C4-2B (cell line): Measurements from ENCODE around the gene TRMT61B.

ENCODE experiments used
- H3K27ac ChIP-seq: fragments of 450-650 bp; 2 replicates; pipeline ENCODE4 v1.5.1; 2017
- ZFX ChIP-seq: fragments of 450-650 bp; IDR thresholded peaks from 2 replicates; pipeline ENCODE4 v1.6.1; 2017
- TF ChIP-seq, protein P1 (sequence below): fragments of 450-650 bp; conservative IDR thresholded peaks from 2 replicates; pipeline ENCODE4 v1.5.1; 2017; ENCODE audit warnings: mild to moderate bottlenecking

The TRMT61B gene

DNA sequence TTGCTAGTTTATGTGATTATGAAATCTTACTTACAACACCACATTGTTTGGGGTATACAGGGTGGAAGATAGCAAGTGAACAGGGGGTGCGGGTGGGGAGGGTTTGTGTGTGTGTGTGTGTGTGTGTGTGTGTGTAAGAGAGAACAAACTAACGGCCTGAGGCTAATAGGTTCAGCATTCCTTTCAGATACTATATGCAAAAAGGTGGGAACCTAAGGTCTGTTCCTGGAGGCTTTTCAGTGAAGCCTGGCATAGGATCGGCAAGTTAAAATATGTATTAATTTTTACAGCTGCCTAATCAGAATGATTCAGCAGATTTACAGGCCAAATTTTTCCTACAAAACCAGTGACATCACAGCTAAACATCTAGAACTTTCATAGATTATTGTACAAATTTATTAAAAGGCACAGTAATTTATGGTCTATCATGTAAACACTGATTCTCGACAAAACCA lies 67.1 kb downstream of the TRMT61B start:
- H3K27ac ChIP-seq, result no peak overlapping the region
- TF ChIP-seq, protein P1, sequence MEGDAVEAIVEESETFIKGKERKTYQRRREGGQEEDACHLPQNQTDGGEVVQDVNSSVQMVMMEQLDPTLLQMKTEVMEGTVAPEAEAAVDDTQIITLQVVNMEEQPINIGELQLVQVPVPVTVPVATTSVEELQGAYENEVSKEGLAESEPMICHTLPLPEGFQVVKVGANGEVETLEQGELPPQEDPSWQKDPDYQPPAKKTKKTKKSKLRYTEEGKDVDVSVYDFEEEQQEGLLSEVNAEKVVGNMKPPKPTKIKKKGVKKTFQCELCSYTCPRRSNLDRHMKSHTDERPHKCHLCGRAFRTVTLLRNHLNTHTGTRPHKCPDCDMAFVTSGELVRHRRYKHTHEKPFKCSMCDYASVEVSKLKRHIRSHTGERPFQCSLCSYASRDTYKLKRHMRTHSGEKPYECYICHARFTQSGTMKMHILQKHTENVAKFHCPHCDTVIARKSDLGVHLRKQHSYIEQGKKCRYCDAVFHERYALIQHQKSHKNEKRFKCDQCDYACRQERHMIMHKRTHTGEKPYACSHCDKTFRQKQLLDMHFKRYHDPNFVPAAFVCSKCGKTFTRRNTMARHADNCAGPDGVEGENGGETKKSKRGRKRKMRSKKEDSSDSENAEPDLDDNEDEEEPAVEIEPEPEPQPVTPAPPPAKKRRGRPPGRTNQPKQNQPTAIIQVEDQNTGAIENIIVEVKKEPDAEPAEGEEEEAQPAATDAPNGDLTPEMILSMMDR, result no peak
- TF ChIP-seq ZFX, result no peak

- no peak overlapping the region for H3K27ac ChIP-seq
- TF ChIP-seq, protein P1, result no peak
- TF ChIP-seq ZFX, result no peak
These were observed 68.4 kb downstream of the TRMT61B start for GRCh38 chr2:28801726-28802125.
